Measurements from ENCODE around the gene LRP11. TPM values are rescaled to one million over a fixed set of nuclear protein-coding genes. Genes with fewer than 3 reads are reported as not detected.

The LRP11 gene
- total and polyA plus RNA-seq, 2 of the 13 experiments (the other 11 are each of a cell fraction or from before 2014, with no cell fraction given): 32.4 to 48.9 TPM

DNA sequence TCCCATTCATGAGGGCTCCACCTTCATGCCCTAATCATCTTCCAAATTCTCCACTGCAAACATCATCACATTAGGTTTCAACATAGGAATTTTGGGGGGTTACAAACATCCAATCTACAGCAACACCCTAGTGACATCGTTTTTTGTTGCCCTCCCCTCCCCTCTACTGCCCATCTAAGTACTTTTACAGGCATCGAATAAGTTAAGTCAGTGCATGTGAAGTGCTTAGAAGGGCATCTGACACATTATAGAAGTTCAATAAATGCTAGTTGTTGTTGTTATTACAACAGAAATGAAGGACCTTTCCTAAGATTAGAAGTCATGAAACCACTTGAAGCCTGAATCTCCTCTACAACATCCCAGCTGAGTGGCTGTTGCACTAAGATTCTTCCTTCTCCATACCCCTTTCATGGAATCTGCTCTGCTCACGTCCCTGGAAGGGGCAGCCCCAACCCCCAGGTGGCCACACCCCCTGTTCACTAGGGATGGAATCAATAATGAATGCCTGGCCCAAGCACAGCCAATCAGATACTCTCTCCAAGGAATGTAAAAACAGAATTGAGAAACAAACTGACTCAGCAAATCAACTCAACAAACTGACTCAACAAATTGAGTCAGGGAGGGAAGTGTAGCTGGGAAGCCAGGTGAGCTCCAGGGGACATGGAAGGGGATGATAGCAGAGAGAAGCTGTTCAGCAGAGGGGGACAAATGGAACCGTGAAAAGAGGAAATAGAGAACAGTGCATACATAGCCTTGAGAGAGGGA, 3.9 kb upstream of the LRP11 start (continued):
- TF ChIP-seq ZBTB7A (CRISPR knock-in tag; IDR thresholded peaks at IDR 0.05) (no peak), CBX1 (IDR thresholded peaks at IDR 0.05; ENCODE audit: low read depth) (no peak), THYN1 (CRISPR knock-in tag; IDR thresholded peaks at IDR 0.05; ENCODE audit: borderline replicate concordance, low read depth) (no peak), ARID2 (CRISPR knock-in tag; IDR thresholded peaks at IDR 0.05; ENCODE audit: borderline replicate concordance) (no peak), CHCHD3 (CRISPR knock-in tag; IDR thresholded peaks at IDR 0.05) (no peak), DNMT3B (CRISPR knock-in tag; conservative IDR thresholded peaks at IDR 0.05) (peak; percentile 24; the same call in 1 of the 2 replicates), NFE2L2 (IDR thresholded peaks at IDR 0.05; ENCODE audit: low read length) (0 out of 2 replicates have a peak, but pooled peaks have one; percentile 38), ZNF878 (CRISPR knock-in tag; IDR thresholded peaks at IDR 0.05) (no peak), AGO1 (IDR thresholded peaks at IDR 0.05; ENCODE audit: low read depth, low read length, poor library complexity, severe bottlenecking) (no peak), SRSF1 (optimal IDR thresholded peaks at IDR 0.05; ENCODE audit: low read depth, low read length) (no peak), ZFY (CRISPR knock-in tag; IDR thresholded peaks at IDR 0.05) (no peak), GFI1 (CRISPR knock-in tag; IDR thresholded peaks at IDR 0.05; ENCODE audit: borderline replicate concordance) (no peak), MYC (CRISPR knock-in tag; IDR thresholded peaks at IDR 0.05; ENCODE audit: borderline replicate concordance) (no peak), NFIB (CRISPR knock-in tag; IDR thresholded peaks at IDR 0.05; ENCODE audit: borderline replicate concordance) (no peak), MAFG (CRISPR knock-in tag; IDR thresholded peaks at IDR 0.05) (peak; percentile 97), SOX5 (CRISPR knock-in tag; IDR thresholded peaks at IDR 0.05; ENCODE audit: borderline replicate concordance) (peak; percentile 23; the same call in 1 of the 2 replicates), NONO (IDR thresholded peaks at IDR 0.05) (no peak), NONO (CRISPR knock-in tag; conservative IDR thresholded peaks at IDR 0.05) (no peak), SNAPC2 (CRISPR knock-in tag; IDR thresholded peaks at IDR 0.05) (no peak)
- TF ChIP-seq, protein P1, sequence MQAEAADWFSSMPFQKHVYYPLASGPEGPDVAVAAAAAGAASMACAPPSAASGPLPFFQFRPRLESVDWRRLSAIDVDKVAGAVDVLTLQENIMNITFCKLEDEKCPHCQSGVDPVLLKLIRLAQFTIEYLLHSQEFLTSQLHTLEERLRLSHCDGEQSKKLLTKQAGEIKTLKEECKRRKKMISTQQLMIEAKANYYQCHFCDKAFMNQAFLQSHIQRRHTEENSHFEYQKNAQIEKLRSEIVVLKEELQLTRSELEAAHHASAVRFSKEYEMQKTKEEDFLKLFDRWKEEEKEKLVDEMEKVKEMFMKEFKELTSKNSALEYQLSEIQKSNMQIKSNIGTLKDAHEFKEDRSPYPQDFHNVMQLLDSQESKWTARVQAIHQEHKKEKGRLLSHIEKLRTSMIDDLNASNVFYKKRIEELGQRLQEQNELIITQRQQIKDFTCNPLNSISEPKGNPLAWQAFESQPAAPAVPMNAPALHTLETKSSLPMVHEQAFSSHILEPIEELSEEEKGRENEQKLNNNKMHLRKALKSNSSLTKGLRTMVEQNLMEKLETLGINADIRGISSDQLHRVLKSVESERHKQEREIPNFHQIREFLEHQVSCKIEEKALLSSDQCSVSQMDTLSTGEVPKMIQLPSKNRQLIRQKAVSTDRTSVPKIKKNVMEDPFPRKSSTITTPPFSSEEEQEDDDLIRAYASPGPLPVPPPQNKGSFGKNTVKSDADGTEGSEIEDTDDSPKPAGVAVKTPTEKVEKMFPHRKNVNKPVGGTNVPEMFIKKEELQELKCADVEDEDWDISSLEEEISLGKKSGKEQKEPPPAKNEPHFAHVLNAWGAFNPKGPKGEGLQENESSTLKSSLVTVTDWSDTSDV (CRISPR knock-in tag; IDR thresholded peaks at IDR 0.05): no peak
- TF ChIP-seq, protein P2, sequence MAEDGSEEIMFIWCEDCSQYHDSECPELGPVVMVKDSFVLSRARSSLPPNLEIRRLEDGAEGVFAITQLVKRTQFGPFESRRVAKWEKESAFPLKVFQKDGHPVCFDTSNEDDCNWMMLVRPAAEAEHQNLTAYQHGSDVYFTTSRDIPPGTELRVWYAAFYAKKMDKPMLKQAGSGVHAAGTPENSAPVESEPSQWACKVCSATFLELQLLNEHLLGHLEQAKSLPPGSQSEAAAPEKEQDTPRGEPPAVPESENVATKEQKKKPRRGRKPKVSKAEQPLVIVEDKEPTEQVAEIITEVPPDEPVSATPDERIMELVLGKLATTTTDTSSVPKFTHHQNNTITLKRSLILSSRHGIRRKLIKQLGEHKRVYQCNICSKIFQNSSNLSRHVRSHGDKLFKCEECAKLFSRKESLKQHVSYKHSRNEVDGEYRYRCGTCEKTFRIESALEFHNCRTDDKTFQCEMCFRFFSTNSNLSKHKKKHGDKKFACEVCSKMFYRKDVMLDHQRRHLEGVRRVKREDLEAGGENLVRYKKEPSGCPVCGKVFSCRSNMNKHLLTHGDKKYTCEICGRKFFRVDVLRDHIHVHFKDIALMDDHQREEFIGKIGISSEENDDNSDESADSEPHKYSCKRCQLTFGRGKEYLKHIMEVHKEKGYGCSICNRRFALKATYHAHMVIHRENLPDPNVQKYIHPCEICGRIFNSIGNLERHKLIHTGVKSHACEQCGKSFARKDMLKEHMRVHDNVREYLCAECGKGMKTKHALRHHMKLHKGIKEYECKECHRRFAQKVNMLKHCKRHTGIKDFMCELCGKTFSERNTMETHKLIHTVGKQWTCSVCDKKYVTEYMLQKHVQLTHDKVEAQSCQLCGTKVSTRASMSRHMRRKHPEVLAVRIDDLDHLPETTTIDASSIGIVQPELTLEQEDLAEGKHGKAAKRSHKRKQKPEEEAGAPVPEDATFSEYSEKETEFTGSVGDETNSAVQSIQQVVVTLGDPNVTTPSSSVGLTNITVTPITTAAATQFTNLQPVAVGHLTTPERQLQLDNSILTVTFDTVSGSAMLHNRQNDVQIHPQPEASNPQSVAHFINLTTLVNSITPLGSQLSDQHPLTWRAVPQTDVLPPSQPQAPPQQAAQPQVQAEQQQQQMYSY (CRISPR knock-in tag; IDR thresholded peaks at IDR 0.05): no peak
- TF ChIP-seq, protein P3, sequence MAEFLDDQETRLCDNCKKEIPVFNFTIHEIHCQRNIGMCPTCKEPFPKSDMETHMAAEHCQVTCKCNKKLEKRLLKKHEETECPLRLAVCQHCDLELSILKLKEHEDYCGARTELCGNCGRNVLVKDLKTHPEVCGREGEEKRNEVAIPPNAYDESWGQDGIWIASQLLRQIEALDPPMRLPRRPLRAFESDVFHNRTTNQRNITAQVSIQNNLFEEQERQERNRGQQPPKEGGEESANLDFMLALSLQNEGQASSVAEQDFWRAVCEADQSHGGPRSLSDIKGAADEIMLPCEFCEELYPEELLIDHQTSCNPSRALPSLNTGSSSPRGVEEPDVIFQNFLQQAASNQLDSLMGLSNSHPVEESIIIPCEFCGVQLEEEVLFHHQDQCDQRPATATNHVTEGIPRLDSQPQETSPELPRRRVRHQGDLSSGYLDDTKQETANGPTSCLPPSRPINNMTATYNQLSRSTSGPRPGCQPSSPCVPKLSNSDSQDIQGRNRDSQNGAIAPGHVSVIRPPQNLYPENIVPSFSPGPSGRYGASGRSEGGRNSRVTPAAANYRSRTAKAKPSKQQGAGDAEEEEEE (CRISPR knock-in tag; IDR thresholded peaks at IDR 0.05; ENCODE audit: borderline replicate concordance): no peak
